Middle frontal gyrus (tissue), 1 donor: Measurements from ENCODE around the gene KDM7A.
"Not testable (repeated sequence)": the region's sequence is repeated elsewhere in the genome, so short reads cannot be mapped to it uniquely, and the experiment has no call there.

Experiments
- DNase-seq: peaks from one replicate; pipeline ENCODE4 v3.0.0-alpha.2; 2015; ENCODE audit warnings: low spot score; ENCODE audit errors: extremely low spot score

The KDM7A gene

DNA sequence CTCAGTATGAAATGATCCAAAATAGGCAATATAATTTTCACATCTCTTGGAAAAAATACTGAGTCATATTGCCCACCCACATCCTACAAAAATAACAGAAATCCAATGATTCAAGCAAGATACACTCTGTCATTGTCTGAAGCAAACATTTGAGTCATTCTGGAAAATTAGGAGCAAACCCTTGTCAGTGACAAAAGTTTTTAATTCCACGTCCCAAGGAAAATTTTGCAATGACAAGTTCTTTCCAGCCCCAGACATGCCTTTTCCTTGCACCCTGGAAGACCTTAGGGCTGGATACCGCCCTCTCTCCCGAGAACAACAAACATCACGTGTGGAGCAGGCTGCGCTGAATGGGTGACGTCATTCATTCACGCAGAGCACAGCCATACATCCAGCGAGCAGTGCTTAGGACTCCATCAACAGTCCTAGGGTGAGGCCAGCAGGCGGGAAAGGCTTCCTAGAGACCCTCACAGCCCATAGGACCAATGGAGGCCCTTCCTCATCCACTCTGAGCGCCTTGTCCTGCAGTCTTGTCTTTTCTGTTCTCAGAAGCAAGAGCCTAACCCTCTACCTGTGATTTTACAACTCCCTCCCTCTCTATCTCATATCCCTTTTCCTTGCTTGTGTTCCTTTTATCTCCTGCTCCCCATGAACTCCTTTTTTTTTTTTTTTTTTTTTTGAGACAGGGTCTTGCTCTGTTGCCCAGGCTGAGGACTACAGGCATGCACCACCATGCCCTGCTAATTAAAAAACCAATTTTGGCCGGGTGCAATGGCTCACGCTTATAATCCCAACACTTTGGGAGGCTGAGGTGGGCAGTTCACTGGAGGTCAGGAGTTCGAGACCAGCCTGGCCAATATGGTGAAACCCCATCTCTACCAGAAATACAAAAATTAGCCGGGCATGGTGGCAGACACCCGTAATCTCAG is 23.5 kb upstream of the KDM7A start:
- DNase-seq: no peak

DNA sequence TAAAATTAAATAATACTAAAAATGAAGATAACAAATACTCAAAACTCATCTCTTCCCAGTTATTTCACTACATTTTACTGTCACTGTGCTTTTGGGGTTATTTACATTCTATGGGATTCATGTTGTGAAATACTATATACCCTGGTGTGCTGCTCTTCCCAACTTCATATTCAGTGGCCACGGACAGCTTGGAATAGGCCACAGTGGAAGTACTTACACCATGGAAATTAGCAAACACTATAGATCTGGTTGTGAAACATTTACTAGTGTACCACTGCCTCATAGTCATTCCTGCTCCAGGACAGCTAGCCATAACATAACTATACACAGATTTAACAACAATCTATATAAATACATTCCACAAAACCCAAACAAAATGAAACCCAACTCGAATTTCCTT is 21.2 kb upstream of the KDM7A start:
- DNase-seq: no peak

DNA sequence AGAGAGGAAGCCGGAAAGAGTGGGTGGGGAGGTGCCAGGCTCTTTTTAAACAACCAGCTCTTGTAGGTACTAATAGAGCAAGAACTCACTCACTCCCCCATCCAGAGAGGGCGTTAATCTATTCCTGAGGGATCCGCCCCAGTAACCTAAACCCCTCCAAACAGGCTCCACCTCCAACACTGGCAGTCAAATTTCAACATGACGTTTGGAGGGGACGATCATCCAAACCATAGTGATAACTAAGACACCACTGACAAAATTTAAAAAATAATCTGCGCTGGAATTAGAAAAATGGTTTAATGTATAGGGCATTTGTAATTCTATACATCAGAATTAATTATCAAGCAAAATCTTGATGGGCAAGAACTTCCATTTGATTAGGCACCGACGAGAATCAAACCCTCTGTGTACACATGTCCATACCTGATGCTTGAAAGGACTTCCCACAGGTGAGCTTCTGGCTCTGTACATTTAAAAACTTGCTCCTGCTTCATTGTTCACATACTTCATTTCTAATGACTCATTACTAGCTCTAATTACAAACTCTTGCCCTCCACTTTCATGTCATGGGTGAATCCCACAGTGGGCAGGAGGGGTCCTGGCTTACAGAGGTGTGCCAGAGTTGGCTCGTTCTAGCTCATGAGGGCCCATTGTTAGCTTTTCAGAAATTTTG is 20.6 kb upstream of the KDM7A start:
- DNase-seq: no peak

DNA sequence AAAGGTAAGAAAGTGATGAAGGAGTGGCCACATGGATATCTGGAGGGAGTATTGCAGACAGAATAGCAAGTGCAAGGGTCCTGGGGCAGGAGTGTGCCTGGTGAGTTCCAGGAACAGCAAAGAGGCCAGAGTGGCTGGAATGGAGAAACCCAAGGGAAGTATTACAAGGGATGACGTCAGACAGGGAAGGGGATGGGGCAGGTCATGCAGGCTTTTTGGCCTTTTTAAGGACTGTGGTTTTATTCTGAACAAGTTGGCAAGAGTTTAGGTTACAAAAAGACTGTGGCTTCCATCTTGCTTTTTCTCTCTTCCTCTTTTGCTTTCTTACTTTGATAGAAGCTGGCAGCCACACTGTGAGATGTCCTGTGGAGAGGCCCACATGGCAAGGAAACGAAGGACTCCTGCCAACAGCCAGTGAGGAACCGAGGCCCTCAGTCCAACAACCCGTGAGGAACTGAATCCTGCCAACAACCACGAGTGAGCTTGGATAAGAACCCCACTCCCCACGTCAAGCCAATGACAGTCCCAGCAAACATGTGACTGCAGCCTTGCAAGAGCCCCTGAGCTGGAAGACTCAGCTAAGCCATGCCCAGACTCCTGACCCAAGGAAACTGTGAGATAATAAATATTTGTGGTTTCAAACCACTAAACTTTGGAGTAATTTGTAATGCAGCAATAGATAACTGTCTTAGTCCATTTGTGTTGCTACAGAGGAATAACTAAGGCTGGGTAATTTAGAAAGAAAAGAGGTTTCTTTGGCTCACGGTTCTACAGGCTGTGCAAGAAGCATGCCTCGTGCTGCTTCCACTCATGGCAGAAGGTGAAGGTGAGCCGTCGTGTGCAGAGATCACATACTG is 19.8 kb upstream of the KDM7A start:
- no peak for DNase-seq

DNA sequence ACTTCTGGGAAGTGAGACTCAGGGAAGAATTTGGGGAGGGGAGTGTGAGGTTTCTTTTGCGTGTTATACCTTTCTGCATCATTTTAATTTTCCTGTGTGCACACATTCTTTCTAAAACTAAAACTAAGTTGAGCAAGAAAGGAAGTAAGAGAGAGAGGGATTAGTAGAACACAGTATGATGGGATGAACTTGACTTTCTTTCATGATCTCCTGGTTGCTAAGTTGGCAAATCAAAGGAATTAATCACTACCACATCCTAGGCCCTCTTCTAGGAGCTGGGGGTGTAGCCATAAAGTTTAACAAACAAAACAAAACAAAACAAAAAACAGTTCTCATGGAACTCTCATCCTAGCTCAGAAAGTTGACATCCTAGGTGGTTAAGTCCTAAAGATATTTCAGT is 19.1 kb upstream of the KDM7A start:
- DNase-seq: no peak

DNA sequence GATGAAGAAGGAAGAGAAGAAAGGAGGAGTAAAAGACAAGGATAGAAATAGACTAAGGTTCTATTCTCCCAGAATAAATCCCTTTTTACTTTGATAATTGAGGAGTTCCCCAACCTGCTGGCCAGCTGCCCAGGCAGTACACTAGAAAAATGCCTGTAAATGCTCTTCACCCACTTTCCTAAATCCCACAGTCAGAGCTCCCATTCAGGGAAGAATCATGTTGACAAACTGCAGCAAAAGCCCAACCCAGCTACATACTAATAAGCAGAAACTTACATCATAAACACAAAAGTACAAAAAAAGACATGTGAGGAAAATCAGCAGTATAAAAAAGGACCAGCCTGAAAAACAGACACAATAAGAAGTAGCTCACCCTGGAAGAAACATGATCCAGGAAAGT is 15.8 kb upstream of the KDM7A start:
- DNase-seq: no peak

DNA sequence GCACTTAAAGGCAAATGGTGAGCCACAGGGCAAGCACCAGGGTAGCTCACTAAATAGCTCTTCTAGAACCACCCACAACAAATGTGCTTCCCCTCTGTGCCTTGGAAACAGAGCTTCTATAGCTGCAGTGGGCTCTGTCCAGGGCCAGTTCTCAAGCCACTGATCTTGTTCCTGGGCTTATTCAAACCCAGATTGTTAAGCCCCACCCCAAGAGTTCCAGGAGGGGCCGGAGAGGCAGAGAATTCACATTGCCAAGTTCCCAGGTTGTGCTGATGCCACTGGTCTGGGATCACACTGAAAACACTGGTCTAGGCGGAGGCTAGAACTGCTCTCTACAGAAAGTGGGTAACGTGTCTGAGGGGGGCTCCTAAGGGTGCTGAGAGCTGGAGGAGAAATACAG is 15.4 kb upstream of the KDM7A start:
- no peak for DNase-seq

DNA sequence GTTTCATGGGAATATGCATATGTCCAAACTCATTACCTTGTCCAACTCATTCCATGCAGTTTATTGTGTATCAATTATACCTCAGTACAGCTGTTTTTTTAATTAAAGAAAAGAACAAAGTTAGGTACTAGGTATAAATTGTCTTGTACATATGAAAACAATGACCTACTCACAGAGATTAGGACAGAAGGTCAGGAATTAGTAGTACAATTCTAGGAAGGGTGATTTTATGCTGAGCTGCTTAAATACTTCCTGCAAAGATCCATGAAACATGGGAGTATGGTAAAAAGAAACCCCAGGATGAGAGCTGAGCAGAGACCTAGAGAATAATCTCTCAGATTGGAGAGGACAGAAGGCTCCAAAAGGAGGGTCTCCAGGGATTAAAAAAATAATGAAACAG is 13.8 kb upstream of the KDM7A start:
- DNase-seq: no peak

DNA sequence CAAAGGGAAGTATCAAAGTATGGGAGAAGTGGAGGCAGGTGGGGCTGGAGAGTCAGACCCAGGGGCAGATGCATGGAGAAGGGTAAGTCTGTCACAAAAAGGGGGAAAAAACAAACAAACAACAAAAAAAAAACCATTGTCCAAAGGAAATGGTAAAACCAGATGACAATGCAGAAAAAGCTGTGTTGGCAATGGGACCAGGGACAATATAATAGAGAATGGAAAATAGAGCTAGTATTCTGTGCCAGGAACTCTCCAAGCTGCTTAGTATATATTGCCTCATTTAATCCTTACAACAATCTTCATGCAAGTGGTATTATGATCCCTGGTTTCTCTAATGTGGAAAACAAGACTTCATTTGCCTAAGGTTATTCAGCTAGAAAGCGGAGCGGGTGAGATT is 13.1 kb upstream of the KDM7A start:
- DNase-seq: no peak

DNA sequence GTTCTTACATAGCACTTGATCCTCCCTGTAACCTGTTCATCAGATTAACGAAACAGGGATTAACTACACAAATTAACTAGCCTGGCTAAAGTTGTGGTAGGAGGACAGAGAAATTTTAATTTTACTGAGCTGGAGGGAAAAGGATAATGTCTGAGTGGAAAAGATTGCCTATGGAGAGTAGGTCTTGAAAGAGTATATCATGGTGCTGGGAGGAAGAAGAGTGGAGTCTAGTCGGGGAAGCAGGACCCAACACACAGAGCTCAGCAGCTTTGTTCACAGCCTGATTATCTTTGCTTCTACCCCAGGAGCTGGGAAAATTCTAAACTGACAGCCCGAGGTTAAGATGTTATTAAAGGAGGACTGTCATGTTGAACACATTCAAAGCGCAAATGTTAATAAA is 6.1 kb upstream of the KDM7A start:
- DNase-seq: no peak

DNA sequence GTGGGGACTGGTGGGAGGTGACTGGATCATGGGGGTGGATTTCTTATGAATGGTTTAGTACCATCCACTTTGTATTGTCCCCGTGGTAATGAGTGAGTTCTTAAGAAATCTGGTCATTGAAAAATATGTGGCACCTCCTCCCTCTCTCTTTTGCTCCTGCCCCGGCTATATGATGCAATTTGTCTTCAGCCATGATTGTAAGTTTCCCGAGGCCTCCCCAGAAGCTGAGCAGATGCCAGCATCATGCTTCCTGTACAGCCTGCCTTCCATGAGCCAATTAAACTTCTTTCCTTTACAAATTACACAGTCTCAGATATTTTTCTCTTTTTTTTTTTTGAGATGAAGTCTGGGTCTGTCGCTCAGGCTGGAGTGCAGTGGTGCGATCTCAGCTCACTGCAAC is 2.6 kb upstream of the KDM7A start:
- no peak for DNase-seq

DNA sequence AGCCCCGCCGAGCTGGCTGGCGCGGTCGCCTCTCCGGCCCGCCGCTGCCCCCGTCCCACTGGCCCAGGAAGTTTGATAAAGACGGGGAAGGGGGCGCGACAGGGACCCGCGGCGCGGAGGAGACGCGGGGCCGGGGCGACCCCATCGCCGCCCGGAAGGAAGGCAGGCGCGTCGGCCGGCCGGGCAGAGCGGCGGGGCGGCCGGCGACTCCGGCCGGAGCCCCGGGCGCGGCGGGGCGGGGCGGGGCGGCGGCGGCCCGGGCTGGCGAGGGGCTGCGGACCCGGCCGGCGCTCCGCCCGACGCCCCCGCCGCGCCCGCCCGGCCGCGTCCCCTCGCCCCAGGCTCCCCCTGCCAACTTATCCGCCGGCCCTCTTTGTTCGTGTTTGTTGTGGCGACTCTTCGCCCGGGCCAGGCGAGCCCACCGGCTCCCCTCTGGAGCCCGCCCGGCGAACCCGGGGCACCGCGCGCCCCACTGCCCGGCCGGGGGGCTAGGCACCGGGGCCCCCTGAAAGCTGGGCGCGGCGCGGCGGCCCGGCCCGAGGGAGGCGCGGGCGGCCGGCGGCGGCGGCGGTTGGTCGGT is 571 bp downstream of the KDM7A start:
- DNase-seq: no peak

DNA sequence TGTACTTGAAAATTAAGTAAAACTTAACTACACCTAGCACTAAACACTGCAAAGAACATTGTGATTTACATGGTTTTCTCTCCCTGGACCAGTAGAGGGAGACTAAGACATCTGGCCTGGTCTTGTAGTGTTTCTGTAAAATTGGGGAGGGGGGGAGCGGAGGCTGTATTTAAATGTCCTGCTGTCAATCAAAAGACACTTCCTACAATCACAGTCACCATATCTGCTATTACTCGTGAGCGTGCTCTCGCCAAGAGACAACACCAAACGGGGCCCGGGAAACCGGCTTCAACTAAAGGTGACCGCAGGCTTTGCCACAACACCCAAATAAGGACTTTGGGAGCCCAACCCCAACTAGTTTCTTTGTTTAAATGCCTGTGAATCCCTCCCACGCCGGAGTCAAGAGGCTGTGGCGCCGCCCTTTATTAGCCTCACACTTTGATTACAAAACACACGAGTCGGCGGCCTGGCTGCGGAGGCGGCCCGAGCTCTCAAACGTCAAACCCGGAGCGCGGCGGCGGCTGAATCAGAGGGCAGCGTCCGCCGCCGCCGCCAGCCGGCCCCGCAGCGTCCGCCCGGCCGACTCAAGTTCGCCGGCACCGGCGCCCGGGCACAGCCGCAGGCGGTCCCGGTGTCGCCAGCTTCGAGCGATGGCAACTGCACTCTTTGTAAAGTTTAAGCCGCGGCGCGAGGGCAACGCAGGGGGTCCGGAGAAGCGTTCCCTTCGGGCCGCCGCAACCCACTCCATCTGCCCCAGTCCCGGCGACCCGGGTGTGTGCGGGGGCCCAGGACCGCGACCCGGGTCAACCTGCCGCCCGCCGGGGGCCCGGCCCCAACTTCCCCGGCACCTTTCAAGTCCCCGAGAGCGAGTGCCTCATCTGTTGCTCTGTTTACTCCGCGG is 1.3 kb downstream of the KDM7A start:
- peak; percentile 47 for DNase-seq

DNA sequence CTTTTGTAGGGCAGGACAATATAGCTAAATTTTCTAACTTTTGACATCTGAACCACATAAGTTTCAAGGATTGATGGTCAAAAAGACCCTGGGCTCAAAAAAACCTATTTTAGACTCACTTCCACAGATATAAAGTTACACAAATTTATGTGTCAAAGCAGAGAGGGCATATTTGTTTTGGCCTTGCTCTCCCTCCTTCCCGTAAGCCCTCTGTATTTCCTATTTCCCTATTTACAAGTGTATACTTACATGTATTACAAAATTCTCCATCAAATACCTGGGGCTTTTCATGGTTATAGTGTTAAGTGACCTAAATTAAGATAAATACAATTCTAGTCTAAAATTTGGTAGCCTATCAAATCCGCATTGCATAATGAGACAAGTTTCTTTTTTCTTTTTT is 2.6 kb downstream of the KDM7A start:
- no peak for DNase-seq

DNA sequence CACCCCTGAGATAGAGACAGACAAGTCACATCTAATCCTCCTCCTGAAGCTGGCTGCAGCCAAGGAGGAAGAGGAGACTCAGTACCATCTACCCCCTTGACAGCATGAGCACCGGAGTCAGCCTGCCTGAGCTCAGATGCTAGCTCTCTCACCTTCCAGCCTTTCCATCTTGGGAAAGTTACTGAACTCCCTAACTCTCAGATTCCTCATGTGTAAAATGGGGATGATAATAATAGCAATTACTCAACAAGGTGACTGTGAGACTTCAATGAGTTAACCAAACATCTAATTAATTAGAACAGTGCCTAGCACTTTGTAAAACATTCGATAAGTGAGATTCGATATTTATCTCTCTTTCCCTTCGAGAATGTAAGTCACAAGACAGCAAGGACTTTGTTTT is 6.4 kb downstream of the KDM7A start:
- no peak for DNase-seq

DNA sequence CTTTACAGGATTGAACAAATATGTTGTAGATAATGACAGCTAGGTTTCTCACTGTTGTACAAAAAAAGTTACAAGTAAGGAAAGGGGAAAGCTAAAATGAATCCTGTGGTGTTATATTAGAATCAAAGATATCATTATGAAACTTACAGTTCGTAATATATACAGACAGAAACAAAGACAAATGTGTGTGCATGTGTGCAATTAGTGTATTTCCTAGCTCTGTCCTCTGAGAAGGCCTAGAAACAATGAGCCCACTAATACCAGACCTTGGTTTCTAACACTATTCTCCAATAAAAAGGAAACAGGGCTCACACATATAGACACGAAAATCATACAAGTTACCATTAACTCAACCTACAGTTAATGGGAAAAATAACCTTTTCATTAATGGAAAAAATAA is 8.0 kb downstream of the KDM7A start:
- DNase-seq: no peak

DNA sequence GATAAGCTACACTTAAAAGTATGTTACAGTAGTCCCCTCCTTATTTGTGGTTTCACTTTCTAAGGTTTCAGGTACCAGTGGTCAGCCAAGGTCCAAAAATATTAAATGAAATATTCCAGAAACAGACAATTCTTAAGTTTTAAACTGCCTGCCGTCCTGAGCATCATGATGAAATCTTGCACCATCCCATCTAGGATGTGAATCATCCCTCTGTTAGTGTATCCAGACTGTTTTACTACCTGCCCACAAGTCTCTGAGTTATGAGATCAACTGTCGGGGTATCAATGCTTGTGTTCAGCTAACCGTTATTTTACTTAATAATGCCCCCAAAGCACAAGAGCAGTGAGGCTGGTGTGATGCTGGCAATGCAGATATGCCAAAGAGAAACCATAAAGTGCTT is 11.4 kb downstream of the KDM7A start:
- no peak for DNase-seq

DNA sequence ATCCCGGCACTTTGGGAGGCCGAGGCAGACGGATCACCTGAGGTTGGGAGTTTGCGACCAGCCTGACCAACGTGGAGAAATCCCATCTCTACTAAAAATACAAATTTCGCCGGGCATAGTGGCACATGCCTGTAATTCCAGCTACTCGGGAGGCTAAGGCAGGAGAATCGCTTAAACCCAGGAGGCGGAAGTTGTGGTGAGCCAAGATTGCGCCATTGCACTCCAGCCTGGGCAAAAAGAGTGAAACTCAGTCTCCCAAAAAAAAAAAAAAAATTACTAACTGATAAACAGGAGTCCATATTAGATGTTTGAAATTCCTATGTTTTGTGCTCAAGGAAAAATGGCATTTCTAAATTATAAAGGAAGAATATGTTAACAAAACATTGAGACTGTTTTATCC is 14.7 kb downstream of the KDM7A start:
- not testable (repeated sequence) for DNase-seq

DNA sequence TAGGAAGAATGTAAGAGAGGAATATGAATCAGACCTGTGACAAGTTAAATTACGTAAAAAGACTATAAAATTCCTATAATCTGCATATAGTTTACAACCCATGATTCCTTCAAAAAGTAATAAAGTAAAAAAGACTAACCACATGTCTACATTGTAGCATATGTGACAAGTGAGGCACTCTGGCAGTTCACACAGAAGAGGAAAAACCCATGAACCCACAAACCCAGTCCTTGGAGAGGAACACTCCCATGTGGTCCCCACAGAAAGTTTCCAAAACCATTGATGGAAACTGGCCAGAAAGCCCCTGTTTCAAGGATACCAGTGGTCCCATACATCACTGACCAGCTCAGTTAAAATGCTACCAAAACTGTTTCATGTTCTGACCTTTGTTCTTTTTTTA is 15.7 kb downstream of the KDM7A start:
- no peak for DNase-seq

DNA sequence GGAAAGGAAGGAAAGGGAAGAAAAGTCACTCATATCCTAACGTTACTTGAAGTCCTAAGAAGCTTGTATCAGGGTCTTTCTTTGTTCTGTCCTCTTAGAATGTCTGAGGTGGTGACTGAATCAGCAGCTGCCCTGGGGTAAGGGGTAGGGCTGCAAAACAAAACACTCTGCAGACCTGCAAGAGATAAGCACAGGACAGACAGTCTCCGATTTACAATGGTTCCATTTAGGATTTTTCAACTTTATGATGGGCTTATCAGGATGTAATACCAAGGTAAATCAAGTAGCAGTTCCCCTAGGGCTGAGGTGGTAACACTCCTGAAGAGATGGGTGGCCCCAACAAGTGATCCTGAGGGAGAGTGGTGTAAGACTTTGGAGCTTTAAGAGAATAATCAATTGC is 16.5 kb downstream of the KDM7A start:
- DNase-seq: no peak

DNA sequence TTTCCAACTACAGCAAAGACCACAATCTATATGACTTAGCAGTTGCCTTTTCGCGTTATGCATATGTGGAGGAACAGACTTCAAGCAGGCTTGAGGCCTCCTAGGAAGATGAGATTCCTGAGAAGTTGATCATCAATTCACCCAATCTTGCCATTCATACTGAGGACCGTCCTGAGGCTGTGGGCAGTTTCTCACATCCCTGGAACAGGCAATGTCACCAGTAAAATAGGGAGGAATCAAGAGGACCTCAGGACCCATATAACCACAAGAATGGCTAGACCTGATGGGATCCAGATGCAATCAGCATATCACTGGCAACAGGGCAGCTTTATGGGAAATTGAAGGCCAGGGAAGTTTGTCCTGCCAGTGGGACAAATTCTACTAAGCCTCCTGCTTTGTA is 17.3 kb downstream of the KDM7A start:
- DNase-seq: no peak
